Measurements from ENCODE around the gene CFL1.

CFL1 gene

DNA sequence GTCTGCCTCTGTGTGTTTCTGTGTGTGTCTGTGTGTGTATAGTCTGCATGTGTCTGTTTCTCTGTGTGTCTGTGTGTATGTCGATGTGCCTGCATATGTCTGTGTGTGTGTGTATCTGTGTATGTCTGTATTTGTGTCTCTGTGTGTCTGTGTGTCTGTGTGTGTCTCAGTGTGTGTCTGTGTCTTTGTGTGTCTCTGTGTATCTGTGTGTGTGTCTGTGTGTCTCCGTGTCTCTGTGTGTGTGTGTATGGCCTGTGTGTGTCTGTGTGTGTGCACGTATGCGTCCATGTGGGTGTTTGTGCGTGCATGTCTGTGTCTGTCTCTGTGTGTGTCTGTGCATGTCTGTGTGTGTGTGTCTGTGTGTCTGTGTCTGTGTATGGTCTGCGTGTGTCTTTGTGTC, 23.8 kb downstream of the CFL1 start:
- no peak for TF ChIP-seq TAF1 (IDR thresholded peaks at IDR 0.05; ENCODE audit: borderline replicate concordance, insufficient read depth, low read length)
- TF ChIP-seq, protein P1, sequence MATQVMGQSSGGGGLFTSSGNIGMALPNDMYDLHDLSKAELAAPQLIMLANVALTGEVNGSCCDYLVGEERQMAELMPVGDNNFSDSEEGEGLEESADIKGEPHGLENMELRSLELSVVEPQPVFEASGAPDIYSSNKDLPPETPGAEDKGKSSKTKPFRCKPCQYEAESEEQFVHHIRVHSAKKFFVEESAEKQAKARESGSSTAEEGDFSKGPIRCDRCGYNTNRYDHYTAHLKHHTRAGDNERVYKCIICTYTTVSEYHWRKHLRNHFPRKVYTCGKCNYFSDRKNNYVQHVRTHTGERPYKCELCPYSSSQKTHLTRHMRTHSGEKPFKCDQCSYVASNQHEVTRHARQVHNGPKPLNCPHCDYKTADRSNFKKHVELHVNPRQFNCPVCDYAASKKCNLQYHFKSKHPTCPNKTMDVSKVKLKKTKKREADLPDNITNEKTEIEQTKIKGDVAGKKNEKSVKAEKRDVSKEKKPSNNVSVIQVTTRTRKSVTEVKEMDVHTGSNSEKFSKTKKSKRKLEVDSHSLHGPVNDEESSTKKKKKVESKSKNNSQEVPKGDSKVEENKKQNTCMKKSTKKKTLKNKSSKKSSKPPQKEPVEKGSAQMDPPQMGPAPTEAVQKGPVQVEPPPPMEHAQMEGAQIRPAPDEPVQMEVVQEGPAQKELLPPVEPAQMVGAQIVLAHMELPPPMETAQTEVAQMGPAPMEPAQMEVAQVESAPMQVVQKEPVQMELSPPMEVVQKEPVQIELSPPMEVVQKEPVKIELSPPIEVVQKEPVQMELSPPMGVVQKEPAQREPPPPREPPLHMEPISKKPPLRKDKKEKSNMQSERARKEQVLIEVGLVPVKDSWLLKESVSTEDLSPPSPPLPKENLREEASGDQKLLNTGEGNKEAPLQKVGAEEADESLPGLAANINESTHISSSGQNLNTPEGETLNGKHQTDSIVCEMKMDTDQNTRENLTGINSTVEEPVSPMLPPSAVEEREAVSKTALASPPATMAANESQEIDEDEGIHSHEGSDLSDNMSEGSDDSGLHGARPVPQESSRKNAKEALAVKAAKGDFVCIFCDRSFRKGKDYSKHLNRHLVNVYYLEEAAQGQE (IDR thresholded peaks at IDR 0.05; ENCODE audit: insufficient read depth in 1 of 2, low read depth in 2 of 2, low read length in 2 of 2) = no peak
- TF ChIP-seq POLR2AphosphoS5 (IDR thresholded peaks at IDR 0.05; ENCODE audit: low read depth, low read length) = no peak
- no peak for TF ChIP-seq FOXP2 (optimal IDR thresholded peaks at IDR 0.05; ENCODE audit: borderline replicate concordance, extremely low read depth, extremely low read length, insufficient read depth)
- no peak for TF ChIP-seq SIN3A (IDR thresholded peaks at IDR 0.05; ENCODE audit: borderline replicate concordance, insufficient read depth, low read length)

GRCh38 chr11:65833297-65834030, 24.5 kb downstream of the CFL1 start, which contains the start of gene SNX32:
TSS of gene SNX32 (plus strand) at chr11:65833963. CDS start at chr11:65834066, 103 bp downstream.
- TF ChIP-seq FOXP2 (optimal IDR thresholded peaks at IDR 0.05; ENCODE audit: borderline replicate concordance, extremely low read depth, extremely low read length, insufficient read depth) (no peak), TAF1 (IDR thresholded peaks at IDR 0.05; ENCODE audit: borderline replicate concordance, insufficient read depth, low read length) (no peak), POLR2AphosphoS5 (IDR thresholded peaks at IDR 0.05; ENCODE audit: low read depth, low read length) (no peak), SIN3A (IDR thresholded peaks at IDR 0.05; ENCODE audit: borderline replicate concordance, insufficient read depth, low read length) (no peak)
- TF ChIP-seq, protein P1 (IDR thresholded peaks at IDR 0.05; ENCODE audit: insufficient read depth in 1 of 2, low read depth in 2 of 2, low read length in 2 of 2) = no peak

- no peak for TF ChIP-seq POLR2AphosphoS5 (IDR thresholded peaks at IDR 0.05; ENCODE audit: low read depth, low read length)
- TF ChIP-seq, protein P1 (IDR thresholded peaks at IDR 0.05; ENCODE audit: insufficient read depth in 1 of 2, low read depth in 2 of 2, low read length in 2 of 2) = no peak
- TF ChIP-seq FOXP2 (optimal IDR thresholded peaks at IDR 0.05; ENCODE audit: borderline replicate concordance, extremely low read depth, extremely low read length, insufficient read depth) = no peak
- no peak for TF ChIP-seq TAF1 (IDR thresholded peaks at IDR 0.05; ENCODE audit: borderline replicate concordance, insufficient read depth, low read length)
- no peak for TF ChIP-seq SIN3A (IDR thresholded peaks at IDR 0.05; ENCODE audit: borderline replicate concordance, insufficient read depth, low read length)
Observed at GRCh38 chr11:65829459-65829858, 28.5 kb downstream of the CFL1 start.

GRCh38 chr11:65826984-65827735, 30.8 kb downstream of the CFL1 start:
- no peak for TF ChIP-seq SIN3A (IDR thresholded peaks at IDR 0.05; ENCODE audit: borderline replicate concordance, insufficient read depth, low read length)
- TF ChIP-seq TAF1 (IDR thresholded peaks at IDR 0.05; ENCODE audit: borderline replicate concordance, insufficient read depth, low read length) = no peak
- TF ChIP-seq POLR2AphosphoS5 (IDR thresholded peaks at IDR 0.05; ENCODE audit: low read depth, low read length) = no peak
- TF ChIP-seq, protein P1 (IDR thresholded peaks at IDR 0.05; ENCODE audit: insufficient read depth in 1 of 2, low read depth in 2 of 2, low read length in 2 of 2) = no peak
- TF ChIP-seq FOXP2 (optimal IDR thresholded peaks at IDR 0.05; ENCODE audit: borderline replicate concordance, extremely low read depth, extremely low read length, insufficient read depth) = no peak

Data from PFSK-1 (cell line).